Vagina (tissue), 2 donors: ENCODE results near the gene THSD7A.

Source experiments
- CTCF ChIP-seq, 3 experiments: fragments of 450-650 bp in 2 of 3; fragments of 200-600 bp in 1 of 3; sonication (generic) in 1 of 3; IDR thresholded peaks; one replicate each; pipeline ENCODE4 v1.5.1; 2017 to 2019; ENCODE audit warnings: antibody characterized with exemption in 3 of 3, mild to moderate bottlenecking in 2 of 3, moderate library complexity in 2 of 3
- POLR2A ChIP-seq, 2 donors: fragments of 450-650 bp; IDR thresholded peaks; one replicate each; pipeline ENCODE4 v1.6.1; 2017; ENCODE audit warnings: antibody characterized with exemption in 2 of 2, mild to moderate bottlenecking in 2 of 2, moderate library complexity in 2 of 2

DNA sequence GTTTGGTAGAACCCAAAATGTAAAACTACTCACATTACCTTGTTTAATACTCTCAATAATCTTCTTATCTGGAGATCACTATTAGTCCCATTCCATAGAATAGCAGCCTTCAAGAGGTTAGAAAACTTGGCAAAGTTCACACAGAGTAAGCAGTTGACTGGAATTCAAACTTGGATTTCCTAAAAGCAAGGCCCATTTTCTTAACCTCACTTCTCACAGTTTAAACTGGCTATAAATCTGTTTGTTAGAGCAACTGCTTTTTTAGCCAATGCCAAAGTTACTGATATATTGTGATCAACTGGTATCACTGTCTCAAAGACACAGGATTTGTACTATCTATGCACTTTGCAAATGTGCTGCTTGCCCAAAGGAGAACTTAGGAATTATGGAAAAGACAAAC lies 230.2 kb downstream of the THSD7A start:
- TF ChIP-seq CTCF (IDR thresholded peaks at IDR 0.05) (no peak), POLR2A (IDR thresholded peaks at IDR 0.05) (no peak)
